Left forelimb (tissue), 1 donor: ENCODE measurements around the gene GATAD2A.
A peak's percentile ranks its signal among the peaks of the same experiment; 100 is the strongest.
"Not testable (repeated sequence)": the region's sequence is repeated elsewhere in the genome, so short reads cannot be mapped to it uniquely, and the experiment has no call there.

Source experiments
- DNase-seq: peaks from one replicate; pipeline ENCODE4 v3.0.0-alpha.2; 2018; ENCODE audit warnings: low spot score

GATAD2A gene

DNA sequence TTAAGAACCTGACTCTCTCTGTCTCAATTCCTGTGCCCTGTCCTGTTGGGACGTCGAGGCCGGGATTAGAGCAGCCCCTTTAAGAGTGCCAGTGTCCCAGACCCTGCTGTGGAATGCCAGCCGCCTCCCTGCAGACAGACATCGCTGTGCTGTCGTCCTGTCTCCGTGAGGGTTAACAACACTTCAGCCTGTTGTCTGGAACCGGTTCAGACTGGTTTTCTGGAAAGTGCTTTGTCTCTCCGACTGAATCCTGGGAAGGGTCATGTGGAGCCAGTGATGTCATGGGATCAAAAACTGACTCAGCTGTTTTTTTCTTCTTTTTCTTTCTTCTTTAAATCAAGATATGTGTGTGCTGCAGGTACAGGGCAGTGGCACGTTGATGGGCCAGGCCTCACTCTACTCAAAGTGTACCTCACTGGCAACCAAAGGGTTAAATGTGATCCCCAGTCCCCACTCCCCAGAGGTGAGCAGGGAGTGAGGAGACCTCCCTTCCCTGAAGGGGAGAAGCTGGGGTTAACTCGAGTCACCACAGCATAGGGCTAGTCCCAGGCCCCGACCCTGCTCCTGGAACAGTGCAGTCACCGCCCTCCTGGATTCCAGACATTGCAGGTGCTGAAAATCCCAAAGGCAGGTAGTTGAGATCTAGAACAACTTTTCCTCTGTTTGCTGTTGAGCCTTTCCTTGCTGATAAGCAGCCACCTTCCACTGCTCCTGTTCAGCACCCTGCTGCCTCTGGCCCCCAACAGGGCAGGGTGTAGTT, 59.0 kb downstream of the GATAD2A start:
- no peak for DNase-seq

DNA sequence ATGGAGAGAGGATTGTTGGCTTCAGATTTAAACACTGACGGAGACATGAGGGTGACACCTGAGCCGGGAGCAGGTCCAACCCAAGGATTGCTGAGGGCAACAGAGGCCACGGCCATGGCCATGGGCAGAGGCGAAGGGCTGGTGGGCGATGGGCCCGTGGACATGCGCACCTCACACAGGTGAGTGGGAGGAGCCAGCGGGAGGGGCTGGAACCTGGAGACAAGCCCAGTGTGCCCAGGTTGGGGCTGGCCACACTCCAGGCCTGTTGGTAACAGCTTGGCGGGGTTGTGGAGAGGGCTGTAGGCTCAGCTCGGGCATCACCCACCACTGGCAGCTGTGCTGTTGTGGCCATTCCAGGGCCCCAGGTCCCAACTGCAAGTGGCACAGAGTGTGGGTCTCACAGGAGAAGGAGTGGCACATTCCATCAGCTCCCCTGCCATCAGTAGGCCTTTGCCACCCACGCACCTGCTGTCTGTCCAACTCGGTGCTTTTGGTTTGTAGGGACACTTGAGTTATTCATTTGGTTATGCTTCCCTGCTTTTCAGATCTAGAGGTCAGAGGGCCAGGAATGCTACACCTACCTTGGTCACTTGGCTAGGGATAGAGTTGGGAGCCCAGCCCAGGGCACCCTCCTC, 60.1 kb downstream of the GATAD2A start:
- DNase-seq = no peak

- no peak for DNase-seq
Observed at GRCh38 chr19:19466201-19466600, 60.7 kb downstream of the GATAD2A start.

- DNase-seq = no peak
Observed at GRCh38 chr19:19468424-19469050, 63.1 kb downstream of the GATAD2A start.

- no peak for DNase-seq
Observed at GRCh38 chr19:19470579-19470978, 65.1 kb downstream of the GATAD2A start.

DNA sequence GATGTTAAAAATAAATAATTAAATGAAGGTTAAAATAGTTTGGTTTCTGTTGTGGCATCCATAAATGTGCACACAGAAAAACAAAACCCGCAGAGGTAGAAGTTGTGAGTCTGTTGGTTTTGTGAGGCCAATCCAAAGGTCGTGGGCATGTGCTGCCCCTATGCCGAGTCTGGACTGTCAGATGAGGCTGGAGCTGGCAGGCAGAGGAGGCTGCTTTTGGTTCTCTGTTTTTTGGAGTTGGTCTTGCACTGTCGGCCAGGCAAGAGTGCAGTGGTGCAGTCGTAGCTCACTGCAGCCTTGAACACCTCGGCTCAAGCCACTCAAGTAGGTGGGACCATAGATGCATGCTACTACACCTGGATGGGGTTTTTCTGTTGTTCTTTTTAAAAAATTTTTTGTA, 66.2 kb downstream of the GATAD2A start:
- DNase-seq = no peak

- DNase-seq = not testable (repeated sequence)
Observed at GRCh38 chr19:19472106-19472505, 66.6 kb downstream of the GATAD2A start.

GRCh38 chr19:19475015-19475765, 69.7 kb downstream of the GATAD2A start:
- peak; percentile 84 for DNase-seq

GRCh38 chr19:19475849-19476828, 70.7 kb downstream of the GATAD2A start:
- DNase-seq = no peak

DNA sequence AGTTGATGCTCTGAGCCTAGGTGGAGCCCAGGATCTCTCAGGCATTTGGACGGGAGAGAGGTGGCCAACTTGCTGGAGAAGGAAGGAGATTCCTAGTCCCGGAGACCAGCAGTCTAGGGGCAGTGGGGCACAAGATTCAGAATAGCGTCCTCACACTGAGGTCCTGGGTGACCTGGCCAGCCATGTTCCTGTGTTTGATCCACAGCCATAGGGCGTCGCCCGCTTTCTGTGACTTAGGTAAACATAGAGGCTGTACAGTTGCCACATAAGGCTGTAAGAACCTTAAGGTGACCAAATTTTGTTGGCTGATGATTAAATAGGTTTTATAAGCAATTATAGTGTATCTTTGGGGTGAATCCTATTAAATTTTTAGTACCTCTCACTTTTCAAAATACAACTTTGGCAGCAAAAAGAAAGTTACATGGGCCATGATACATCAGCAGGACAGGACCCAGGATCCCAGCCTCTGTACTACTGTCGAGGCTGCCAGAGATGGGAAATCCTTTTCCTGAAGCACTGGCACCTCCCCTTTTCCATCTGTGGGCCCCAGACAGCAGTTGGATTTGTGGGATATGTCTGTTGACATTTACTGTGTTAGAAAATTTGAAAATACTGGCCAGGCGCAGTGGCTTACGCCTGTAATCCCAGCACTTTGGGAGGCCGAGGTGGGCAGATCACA, 72.4 kb downstream of the GATAD2A start:
- DNase-seq = no peak

GRCh38 chr19:19480688-19481087, 75.2 kb downstream of the GATAD2A start:
- DNase-seq = no peak

DNA sequence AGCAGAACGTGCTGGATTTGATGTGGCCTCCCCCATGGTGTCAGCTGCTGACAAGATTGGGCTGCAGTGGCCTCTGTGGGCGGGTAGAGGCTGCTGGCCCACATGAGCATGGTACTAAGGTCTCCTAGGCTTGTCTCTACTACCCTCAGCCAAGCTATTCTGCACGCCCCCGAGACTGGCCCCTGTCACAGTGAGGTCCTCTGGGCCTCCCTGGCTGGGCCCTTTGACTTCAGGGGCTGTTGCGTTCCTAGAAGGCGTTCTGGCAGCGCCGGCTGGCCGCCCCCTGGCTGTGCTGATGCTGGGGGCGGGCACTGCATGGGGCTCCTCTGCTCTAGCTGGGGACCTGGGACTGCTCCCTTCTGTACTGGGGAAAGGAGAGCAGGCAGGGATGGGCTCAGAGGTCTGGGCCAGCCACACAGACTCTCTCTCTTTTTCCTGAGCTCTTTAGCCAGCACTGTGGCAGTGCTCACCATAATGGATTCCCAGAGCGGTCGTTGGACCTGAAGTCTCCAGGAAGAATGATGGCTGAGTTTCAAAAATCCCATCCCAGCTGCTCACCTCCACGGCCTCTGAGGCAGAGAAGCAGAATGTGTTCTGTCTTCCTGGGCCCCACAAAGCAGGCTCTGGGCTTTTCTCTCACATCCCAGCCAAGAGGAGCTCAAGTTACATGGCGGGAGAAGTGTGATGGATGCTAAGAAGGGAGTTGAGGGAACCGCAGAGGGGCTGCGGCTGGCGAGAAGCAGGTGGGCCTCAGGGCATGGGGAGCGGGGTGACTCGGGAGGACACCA, 77.5 kb downstream of the GATAD2A start:
- DNase-seq = no peak

- no peak for DNase-seq
Observed at GRCh38 chr19:19485161-19485997, 79.9 kb downstream of the GATAD2A start.

GRCh38 chr19:19485998-19486290, 80.5 kb downstream of the GATAD2A start:
- DNase-seq = no peak

GRCh38 chr19:19486343-19487076, 81.0 kb downstream of the GATAD2A start:
- DNase-seq = no peak

- DNase-seq = no peak
Observed at GRCh38 chr19:19487077-19487949, 81.8 kb downstream of the GATAD2A start.
